ENCODE results near the gene SSTR5.
"Not testable (repeated sequence)": the region's sequence is repeated elsewhere in the genome, so short reads cannot be mapped to it uniquely, and the experiment has no call there.

Gene SSTR5

GRCh38 chr16:1073262-1073558, 663 bp downstream of the SSTR5 start:
- in situ Hi-C loops (cut with HindIII; ENCODE audit: low sequenced_read_pairs): no loop called here

- in situ Hi-C loops (cut with HindIII; ENCODE audit: low sequenced_read_pairs): no loop called here
Measured at GRCh38 chr16:1073566-1074378, 1.2 kb downstream of the SSTR5 start.

- in situ Hi-C loops (cut with HindIII; ENCODE audit: low sequenced_read_pairs): no loop called here
Measured at GRCh38 chr16:1074379-1074649, 1.8 kb downstream of the SSTR5 start.

- in situ Hi-C loops (cut with HindIII; ENCODE audit: low sequenced_read_pairs): no loop called here
Measured at GRCh38 chr16:1075546-1075945, 3.0 kb downstream of the SSTR5 start.

- in situ Hi-C loops (cut with HindIII; ENCODE audit: low sequenced_read_pairs): no loop called here
Measured at GRCh38 chr16:1076801-1077576, 4.4 kb downstream of the SSTR5 start.

- in situ Hi-C loops (cut with HindIII; ENCODE audit: low sequenced_read_pairs): no loop called here
Measured at GRCh38 chr16:1077877-1078578, 5.5 kb downstream of the SSTR5 start.

GRCh38 chr16:1078579-1079021, 6.1 kb downstream of the SSTR5 start:
- in situ Hi-C loops (cut with HindIII; ENCODE audit: low sequenced_read_pairs): no loop called here

- in situ Hi-C loops (cut with HindIII; ENCODE audit: low sequenced_read_pairs): no loop called here
Measured at GRCh38 chr16:1079341-1079740, 6.8 kb downstream of the SSTR5 start.

- in situ Hi-C loops (cut with HindIII; ENCODE audit: low sequenced_read_pairs): no loop called here
Measured at GRCh38 chr16:1079786-1080525, 7.4 kb downstream of the SSTR5 start.

GRCh38 chr16:1080801-1081733, 8.5 kb downstream of the SSTR5 start:
- in situ Hi-C loops (cut with HindIII; ENCODE audit: low sequenced_read_pairs): no loop called here

GRCh38 chr16:1081734-1082265, 9.3 kb downstream of the SSTR5 start:
- in situ Hi-C loops (cut with HindIII; ENCODE audit: low sequenced_read_pairs): no loop called here

- in situ Hi-C loops (cut with HindIII; ENCODE audit: low sequenced_read_pairs): no loop called here
Measured at GRCh38 chr16:1082266-1082951, 9.9 kb downstream of the SSTR5 start.

- in situ Hi-C loops (cut with HindIII; ENCODE audit: low sequenced_read_pairs): no loop called here
Measured at GRCh38 chr16:1082952-1083675, 10.6 kb downstream of the SSTR5 start.

- in situ Hi-C loops (cut with HindIII; ENCODE audit: low sequenced_read_pairs): no loop called here
Measured at GRCh38 chr16:1084971-1085370, 12.4 kb downstream of the SSTR5 start.

- in situ Hi-C loops (cut with HindIII; ENCODE audit: low sequenced_read_pairs): not testable (repeated sequence)
Measured at GRCh38 chr16:1086443-1086842, 13.9 kb downstream of the SSTR5 start.

- in situ Hi-C loops (cut with HindIII; ENCODE audit: low sequenced_read_pairs): no loop called here
Measured at GRCh38 chr16:1088295-1089170, 16.0 kb downstream of the SSTR5 start.

- in situ Hi-C loops (cut with HindIII; ENCODE audit: low sequenced_read_pairs): no loop called here
Measured at GRCh38 chr16:1089439-1089821, 16.9 kb downstream of the SSTR5 start.
